ENCODE measurements around the gene KIF26B.

The KIF26B gene

DNA sequence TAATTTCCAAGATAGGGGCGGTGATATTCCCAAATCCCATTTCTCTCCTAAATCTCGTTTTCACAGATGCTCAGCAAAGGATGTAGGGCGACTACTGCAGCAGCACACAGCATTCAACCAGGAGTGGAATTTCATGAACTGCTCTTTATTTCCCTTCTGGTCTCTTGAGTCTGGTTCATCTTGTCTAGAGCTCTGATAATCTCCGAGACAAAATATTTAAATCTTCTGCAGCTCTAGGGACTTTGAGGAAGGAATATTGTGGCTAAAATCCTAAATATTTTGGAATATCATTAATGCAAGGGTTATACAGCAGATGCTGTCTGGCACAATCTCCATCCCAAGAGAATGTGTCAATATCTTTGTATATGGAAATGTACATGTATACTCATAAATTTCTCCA, 45.4 kb downstream of the KIF26B start:
- Histone ChIP-seq H3K9me2 (replicated peaks; ENCODE audit: low read depth, low read length) (no peaks in the 10 kb centered on the region), H3K9me3 (ENCODE audit: insufficient read depth, low read depth, low read length) (no peaks in the 10 kb centered on the region), H3K4me2 (ENCODE audit: low read depth, low read length, poor library complexity, severe bottlenecking) (no peak overlapping the region), H3K4me1 (ENCODE audit: insufficient read depth, low read length, poor library complexity, severe bottlenecking) (peaks cover 28% of the 10 kb centered on the region), H4K20me1 (ENCODE audit: insufficient read depth, low read length, poor library complexity, severe bottlenecking) (no peaks in the 10 kb centered on the region), H3K27me3 (ENCODE audit: insufficient read depth, low read length, poor library complexity, severe bottlenecking) (no peaks in the 10 kb centered on the region), H3K9ac (ENCODE audit: low read depth, low read length, poor library complexity, severe bottlenecking) (no peak overlapping the region), H3K36me3 (ENCODE audit: insufficient read depth, low read length) (no peaks in the 10 kb centered on the region), H3F3A (ENCODE audit: low read depth) (peaks cover 2% of the 10 kb centered on the region; the same call in 1 of the 2 replicates), H3K4me3 (ENCODE audit: low read length, poor library complexity, severe bottlenecking) (no peak overlapping the region), H3K79me2 (ENCODE audit: insufficient read depth, low read length) (no peaks in the 10 kb centered on the region), H2AFZ (ENCODE audit: low read length) (no peak overlapping the region)
- TF ChIP-seq, protein P1, sequence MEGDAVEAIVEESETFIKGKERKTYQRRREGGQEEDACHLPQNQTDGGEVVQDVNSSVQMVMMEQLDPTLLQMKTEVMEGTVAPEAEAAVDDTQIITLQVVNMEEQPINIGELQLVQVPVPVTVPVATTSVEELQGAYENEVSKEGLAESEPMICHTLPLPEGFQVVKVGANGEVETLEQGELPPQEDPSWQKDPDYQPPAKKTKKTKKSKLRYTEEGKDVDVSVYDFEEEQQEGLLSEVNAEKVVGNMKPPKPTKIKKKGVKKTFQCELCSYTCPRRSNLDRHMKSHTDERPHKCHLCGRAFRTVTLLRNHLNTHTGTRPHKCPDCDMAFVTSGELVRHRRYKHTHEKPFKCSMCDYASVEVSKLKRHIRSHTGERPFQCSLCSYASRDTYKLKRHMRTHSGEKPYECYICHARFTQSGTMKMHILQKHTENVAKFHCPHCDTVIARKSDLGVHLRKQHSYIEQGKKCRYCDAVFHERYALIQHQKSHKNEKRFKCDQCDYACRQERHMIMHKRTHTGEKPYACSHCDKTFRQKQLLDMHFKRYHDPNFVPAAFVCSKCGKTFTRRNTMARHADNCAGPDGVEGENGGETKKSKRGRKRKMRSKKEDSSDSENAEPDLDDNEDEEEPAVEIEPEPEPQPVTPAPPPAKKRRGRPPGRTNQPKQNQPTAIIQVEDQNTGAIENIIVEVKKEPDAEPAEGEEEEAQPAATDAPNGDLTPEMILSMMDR (conservative IDR thresholded peaks at IDR 0.05; ENCODE audit: low read length), result no peak
- no peak for TF ChIP-seq EZH2phosphoT487 (IDR thresholded peaks at IDR 0.05; ENCODE audit: borderline replicate concordance)

DNA sequence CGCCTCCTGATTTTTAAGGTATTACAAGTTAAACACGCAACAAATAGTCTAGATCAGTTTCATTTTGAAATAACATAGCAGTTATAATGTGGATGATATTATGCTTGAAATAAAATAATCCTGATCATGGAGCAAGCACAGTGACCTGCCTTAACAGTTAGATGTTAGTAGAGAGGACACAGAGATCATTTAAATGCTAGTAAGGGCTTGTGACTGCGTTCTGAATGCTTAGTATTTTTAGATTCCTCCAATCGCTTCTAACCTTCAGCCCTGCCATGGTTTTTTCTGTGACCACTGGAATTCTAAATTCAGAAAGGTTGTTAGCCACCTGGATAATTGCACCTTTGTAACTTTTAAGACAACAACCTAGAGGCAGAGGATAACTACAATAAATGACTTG, 46.4 kb downstream of the KIF26B start:
- TF ChIP-seq EZH2phosphoT487 (IDR thresholded peaks at IDR 0.05; ENCODE audit: borderline replicate concordance), result no peak
- TF ChIP-seq, protein P1 (conservative IDR thresholded peaks at IDR 0.05; ENCODE audit: low read length), result no peak
- H3K4me1 ChIP-seq (ENCODE audit: insufficient read depth, low read length, poor library complexity, severe bottlenecking), result peaks cover 28% of the 10 kb centered on the region
- no peaks in the 10 kb centered on the region for H4K20me1 ChIP-seq (ENCODE audit: insufficient read depth, low read length, poor library complexity, severe bottlenecking)
- no peaks in the 10 kb centered on the region for H3K27me3 ChIP-seq (ENCODE audit: insufficient read depth, low read length, poor library complexity, severe bottlenecking)
- no peaks in the 10 kb centered on the region for H3K36me3 ChIP-seq (ENCODE audit: insufficient read depth, low read length)
- no peak overlapping the region for H2AFZ ChIP-seq (ENCODE audit: low read length)
- H3K9me2 ChIP-seq (replicated peaks; ENCODE audit: low read depth, low read length), result no peaks in the 10 kb centered on the region
- peaks cover 2% of the 10 kb centered on the region; the same call in 1 of the 2 replicates for H3F3A ChIP-seq (ENCODE audit: low read depth)
- H3K9ac ChIP-seq (ENCODE audit: low read depth, low read length, poor library complexity, severe bottlenecking), result no peak overlapping the region
- no peaks in the 10 kb centered on the region for H3K9me3 ChIP-seq (ENCODE audit: insufficient read depth, low read depth, low read length)
- no peaks in the 10 kb centered on the region for H3K79me2 ChIP-seq (ENCODE audit: insufficient read depth, low read length)
- H3K4me2 ChIP-seq (ENCODE audit: low read depth, low read length, poor library complexity, severe bottlenecking), result peak overlapping the region; percentile 38
- H3K4me3 ChIP-seq (ENCODE audit: low read length, poor library complexity, severe bottlenecking), result no peak overlapping the region

DNA sequence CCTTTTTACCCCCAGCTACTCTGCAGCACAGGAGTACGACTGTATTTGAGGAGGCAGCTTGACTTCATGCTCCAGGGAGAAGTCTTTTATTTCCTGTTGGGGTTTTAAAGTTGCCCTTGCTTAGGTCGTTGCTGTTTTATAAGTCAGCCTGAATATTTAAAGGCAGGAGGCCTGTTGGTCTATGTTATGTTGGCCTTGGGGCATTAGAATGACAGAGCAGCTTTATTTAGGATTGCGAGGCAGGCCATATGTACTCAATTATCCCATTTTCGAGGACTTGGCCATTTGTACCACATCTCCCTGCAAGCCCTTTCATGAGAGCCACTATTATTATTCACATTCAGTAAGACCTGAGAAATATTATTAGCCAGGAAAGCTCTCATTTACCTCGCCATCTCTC, 47.0 kb downstream of the KIF26B start:
- H3K4me3 ChIP-seq (ENCODE audit: low read length, poor library complexity, severe bottlenecking), result no peak overlapping the region
- peaks cover 1% of the 10 kb centered on the region; the same call in 1 of the 2 replicates for H3K9me3 ChIP-seq (ENCODE audit: insufficient read depth, low read depth, low read length)
- H4K20me1 ChIP-seq (ENCODE audit: insufficient read depth, low read length, poor library complexity, severe bottlenecking), result no peaks in the 10 kb centered on the region
- no peaks in the 10 kb centered on the region for H3K79me2 ChIP-seq (ENCODE audit: insufficient read depth, low read length)
- peaks cover 28% of the 10 kb centered on the region for H3K4me1 ChIP-seq (ENCODE audit: insufficient read depth, low read length, poor library complexity, severe bottlenecking)
- no peak overlapping the region for H3K9ac ChIP-seq (ENCODE audit: low read depth, low read length, poor library complexity, severe bottlenecking)
- no peaks in the 10 kb centered on the region for H3K27me3 ChIP-seq (ENCODE audit: insufficient read depth, low read length, poor library complexity, severe bottlenecking)
- peak overlapping the region; percentile 38 for H3K4me2 ChIP-seq (ENCODE audit: low read depth, low read length, poor library complexity, severe bottlenecking)
- no peak overlapping the region for H2AFZ ChIP-seq (ENCODE audit: low read length)
- H3K9me2 ChIP-seq (replicated peaks; ENCODE audit: low read depth, low read length), result no peaks in the 10 kb centered on the region
- H3K36me3 ChIP-seq (ENCODE audit: insufficient read depth, low read length), result no peaks in the 10 kb centered on the region
- no peak for TF ChIP-seq EZH2phosphoT487 (IDR thresholded peaks at IDR 0.05; ENCODE audit: borderline replicate concordance)
- TF ChIP-seq, protein P1 (conservative IDR thresholded peaks at IDR 0.05; ENCODE audit: low read length), result no peak
- peaks cover 2% of the 10 kb centered on the region; the same call in 1 of the 2 replicates for H3F3A ChIP-seq (ENCODE audit: low read depth)

Measured in Loucy (cell line).